Nephron (organoid): ENCODE results near the gene SRSF3.

Experiments
- H3K27ac Mint-ChIP-seq, 3 experiments: 2 replicates each; pipeline ENCODE4 v1.8.0; 2020; ENCODE audit warnings: mixed read lengths in 3 of 3, mild to moderate bottlenecking in 2 of 3, moderate library complexity in 1 of 3
- H3K27me3 Mint-ChIP-seq: 2 replicates; pipeline ENCODE4 v1.8.0; 2021; ENCODE audit warnings: low read depth, mild to moderate bottlenecking, moderate library complexity, mixed read lengths
- H3K36me3 Mint-ChIP-seq: 2 replicates; pipeline ENCODE4 v1.8.0; 2020; ENCODE audit warnings: low read depth, mixed read lengths
- H3K4me1 Mint-ChIP-seq: 2 replicates; pipeline ENCODE4 v1.8.0; 2020; ENCODE audit warnings: mixed read lengths
- H3K4me3 Mint-ChIP-seq, 3 experiments: 2 replicates each; pipeline ENCODE4 v1.8.0; 2020; ENCODE audit warnings: mild to moderate bottlenecking in 3 of 3, mixed read lengths in 3 of 3, moderate library complexity in 2 of 3
- H3K9me3 Mint-ChIP-seq: 2 replicates; pipeline ENCODE4 v1.8.0; 2020; ENCODE audit warnings: mixed read lengths
- TF ChIP-seq, protein P1 (sequence below), 3 experiments: fragments of 200-600 bp; sonication (generic); IDR thresholded peaks; one replicate each; pipeline ENCODE4 v1.5.0; 2021; ENCODE audit warnings: antibody characterized with exemption in 3 of 3; ENCODE audit not compliant: unreplicated experiment in 3 of 3

SRSF3 gene

DNA sequence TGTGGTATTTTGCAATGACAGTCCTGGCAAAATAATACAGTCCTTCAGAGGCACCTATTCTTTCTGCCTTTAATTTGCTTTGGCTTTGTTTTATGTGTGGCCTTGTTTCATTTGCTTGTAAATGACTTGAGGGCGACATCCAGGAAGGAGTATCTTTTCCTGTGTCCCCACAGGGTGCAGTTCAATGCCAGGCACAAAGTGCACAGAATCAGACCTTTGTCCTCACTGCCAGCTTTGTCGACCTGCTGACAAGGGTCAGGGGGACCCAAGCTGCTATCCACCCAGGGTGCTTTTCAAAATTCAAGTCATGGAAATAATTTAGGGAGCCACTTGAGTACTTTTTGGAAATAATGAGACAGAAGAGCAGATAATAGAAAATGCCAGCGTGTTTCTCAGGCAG is 47.4 kb downstream of the SRSF3 start:
- Mint-ChIP-seq H3K27ac (peak overlapping the region in 1 of 3 experiments; percentile 47), H3K9me3 (no peaks in the 10 kb centered on the region), H3K27me3 (peaks cover 6% of the 10 kb centered on the region), H3K4me1 (peaks cover 35% of the 10 kb centered on the region), H3K4me3 (no peak overlapping the region), H3K36me3 (no peaks in the 10 kb centered on the region)
- TF ChIP-seq, protein P1, sequence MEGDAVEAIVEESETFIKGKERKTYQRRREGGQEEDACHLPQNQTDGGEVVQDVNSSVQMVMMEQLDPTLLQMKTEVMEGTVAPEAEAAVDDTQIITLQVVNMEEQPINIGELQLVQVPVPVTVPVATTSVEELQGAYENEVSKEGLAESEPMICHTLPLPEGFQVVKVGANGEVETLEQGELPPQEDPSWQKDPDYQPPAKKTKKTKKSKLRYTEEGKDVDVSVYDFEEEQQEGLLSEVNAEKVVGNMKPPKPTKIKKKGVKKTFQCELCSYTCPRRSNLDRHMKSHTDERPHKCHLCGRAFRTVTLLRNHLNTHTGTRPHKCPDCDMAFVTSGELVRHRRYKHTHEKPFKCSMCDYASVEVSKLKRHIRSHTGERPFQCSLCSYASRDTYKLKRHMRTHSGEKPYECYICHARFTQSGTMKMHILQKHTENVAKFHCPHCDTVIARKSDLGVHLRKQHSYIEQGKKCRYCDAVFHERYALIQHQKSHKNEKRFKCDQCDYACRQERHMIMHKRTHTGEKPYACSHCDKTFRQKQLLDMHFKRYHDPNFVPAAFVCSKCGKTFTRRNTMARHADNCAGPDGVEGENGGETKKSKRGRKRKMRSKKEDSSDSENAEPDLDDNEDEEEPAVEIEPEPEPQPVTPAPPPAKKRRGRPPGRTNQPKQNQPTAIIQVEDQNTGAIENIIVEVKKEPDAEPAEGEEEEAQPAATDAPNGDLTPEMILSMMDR (IDR thresholded peaks at IDR 0.05; ENCODE audit: unreplicated experiment in 3 of 3) = no peak

DNA sequence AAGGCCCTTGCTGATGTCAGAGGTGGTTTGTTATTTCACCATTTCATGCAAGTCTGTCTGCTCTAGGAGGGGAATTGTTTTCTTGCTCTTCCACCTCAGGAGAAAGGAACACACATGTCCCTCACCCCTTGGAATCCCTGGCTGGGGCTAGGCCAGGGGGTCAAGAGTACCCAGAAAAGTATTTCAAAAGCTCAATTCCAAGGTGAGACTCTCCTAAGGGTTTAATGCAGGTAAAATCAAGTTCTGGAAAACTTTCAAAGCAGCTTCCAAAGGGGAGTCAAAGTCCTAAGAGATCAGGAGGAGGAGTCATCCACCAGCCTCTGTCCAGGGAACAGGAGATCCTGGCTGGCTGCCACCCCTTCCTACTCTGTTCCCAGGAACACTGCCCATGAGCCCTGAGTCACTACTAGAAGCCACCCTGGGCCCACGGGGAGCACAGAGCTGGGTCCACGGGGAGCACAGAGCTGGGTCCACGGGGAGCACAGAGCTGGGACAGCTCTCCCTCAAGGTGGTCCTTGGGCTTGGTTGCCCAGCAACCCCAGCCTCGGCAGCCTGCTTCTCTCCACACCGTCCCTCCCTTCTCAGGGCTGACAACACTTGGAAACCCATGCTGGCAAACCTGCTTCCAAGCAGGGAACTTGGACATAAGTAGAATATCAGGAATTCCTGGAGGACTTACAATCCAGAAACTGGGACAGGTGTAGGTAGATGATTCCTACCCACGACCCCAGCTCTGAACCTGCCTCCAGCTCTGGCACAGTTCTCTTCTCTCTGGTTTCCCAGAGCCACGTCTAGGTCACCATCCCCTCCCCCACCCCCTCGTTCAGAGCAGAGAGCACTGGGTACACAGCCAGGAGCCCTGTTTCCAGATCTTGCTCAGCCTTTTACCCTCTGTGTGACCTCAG is 49.0 kb downstream of the SRSF3 start:
- no peaks in the 10 kb centered on the region for H3K9me3 Mint-ChIP-seq
- H3K36me3 Mint-ChIP-seq = no peaks in the 10 kb centered on the region
- H3K27me3 Mint-ChIP-seq = peaks cover 7% of the 10 kb centered on the region
- H3K27ac Mint-ChIP-seq = peak overlapping the region; percentile 44 to 83 (median 68)
- TF ChIP-seq, protein P1 (IDR thresholded peaks at IDR 0.05; ENCODE audit: unreplicated experiment in 3 of 3) = no peak
- H3K4me3 Mint-ChIP-seq = no peak overlapping the region
- peaks cover 19% of the 10 kb centered on the region for H3K4me1 Mint-ChIP-seq

DNA sequence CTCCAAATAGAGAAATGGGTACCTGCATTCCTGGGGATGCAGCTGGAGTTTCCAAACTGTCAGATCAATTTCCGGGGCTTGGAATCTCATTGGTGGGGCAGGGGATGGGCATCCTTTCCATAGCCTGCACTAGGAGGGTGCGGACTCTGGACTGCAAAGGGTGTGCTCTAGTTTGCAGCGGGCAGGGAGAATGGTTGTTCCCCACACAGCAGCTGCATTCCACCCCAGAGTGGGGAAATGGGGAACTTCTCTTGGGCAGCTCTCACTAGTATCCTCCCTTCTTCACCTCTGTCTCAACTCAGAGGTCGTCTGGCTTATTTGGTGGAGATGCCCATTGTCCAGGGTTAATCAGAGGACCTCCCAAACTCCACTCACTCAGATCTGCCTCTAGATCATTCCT is 49.8 kb downstream of the SRSF3 start:
- Mint-ChIP-seq H3K4me1 (peaks cover 21% of the 10 kb centered on the region), H3K36me3 (no peaks in the 10 kb centered on the region), H3K27ac (no peak overlapping the region), H3K4me3 (no peak overlapping the region), H3K27me3 (peaks cover 10% of the 10 kb centered on the region), H3K9me3 (no peaks in the 10 kb centered on the region)
- TF ChIP-seq, protein P1 (IDR thresholded peaks at IDR 0.05; ENCODE audit: unreplicated experiment in 3 of 3) = no peak

DNA sequence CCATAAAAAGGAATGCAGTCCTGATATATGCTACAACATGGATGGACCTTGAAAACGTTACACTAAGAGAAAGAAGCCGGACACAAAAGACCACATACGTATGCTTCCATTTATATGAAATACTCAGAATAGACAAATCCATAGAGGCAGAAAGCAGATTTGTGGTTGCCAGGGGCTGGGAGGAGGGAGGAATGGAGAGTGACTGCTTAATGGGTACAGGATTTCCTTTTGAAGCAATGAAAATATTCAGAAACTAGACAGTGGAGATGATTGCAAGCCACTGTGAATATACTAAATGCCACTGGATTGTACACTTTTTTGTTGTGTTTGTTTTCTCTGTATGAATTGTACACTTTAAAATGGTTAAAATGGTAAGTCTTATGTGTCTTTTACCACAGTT is 54.9 kb downstream of the SRSF3 start:
- peaks cover 18% of the 10 kb centered on the region for H3K4me1 Mint-ChIP-seq
- H3K27me3 Mint-ChIP-seq = peaks cover 24% of the 10 kb centered on the region
- H3K27ac Mint-ChIP-seq = no peak overlapping the region
- TF ChIP-seq, protein P1 (IDR thresholded peaks at IDR 0.05; ENCODE audit: unreplicated experiment in 3 of 3) = no peak
- H3K36me3 Mint-ChIP-seq = no peaks in the 10 kb centered on the region
- H3K4me3 Mint-ChIP-seq = no peak overlapping the region
- no peaks in the 10 kb centered on the region for H3K9me3 Mint-ChIP-seq

DNA sequence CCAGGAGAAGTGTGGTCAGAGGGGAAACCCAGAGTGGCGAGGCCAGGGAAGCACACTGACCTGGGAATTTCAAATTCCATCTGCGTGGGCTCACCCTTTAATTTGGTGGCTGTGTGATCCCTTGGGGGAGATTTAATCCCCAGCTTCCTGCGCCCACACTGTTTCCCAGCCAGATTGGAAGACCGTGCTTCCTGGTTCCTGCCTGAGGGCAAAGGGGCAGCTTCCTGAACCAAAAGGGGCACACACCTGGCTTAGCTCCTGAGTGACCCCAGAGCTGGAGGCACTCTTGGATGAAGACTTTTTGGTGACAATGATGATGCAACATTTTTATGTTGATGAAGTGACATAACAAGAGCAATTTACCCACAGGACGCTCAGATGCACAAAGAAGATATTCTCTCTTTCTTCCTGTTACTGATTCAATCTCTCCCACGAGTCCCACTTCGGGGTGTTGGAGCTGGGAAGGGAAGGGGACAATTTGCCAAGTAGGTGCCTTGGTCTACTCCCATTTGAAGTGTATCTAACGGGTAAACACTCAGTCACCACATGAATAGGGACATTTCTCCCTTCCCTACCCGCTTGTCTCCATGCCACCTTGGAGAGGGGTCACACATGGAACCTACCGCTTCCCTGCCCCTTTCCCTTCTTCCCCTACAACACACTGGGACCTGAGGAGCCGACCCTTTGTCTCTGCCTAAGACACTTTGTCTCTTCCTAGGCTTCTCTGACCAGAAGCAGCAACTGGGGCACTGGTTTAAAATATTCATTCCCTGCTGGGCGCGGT is 55.7 kb downstream of the SRSF3 start:
- Mint-ChIP-seq H3K27me3 (peaks cover 21% of the 10 kb centered on the region), H3K27ac (peak overlapping the region in 1 of 3 experiments; percentile 62), H3K9me3 (no peaks in the 10 kb centered on the region), H3K4me3 (no peak overlapping the region), H3K4me1 (peaks cover 16% of the 10 kb centered on the region), H3K36me3 (no peaks in the 10 kb centered on the region)
- TF ChIP-seq, protein P1 (IDR thresholded peaks at IDR 0.05; ENCODE audit: unreplicated experiment in 3 of 3) = no peak
